ENCODE results near the gene ZNF598. TPM values are rescaled to one million over a fixed set of nuclear protein-coding genes. Genes with fewer than 3 reads are reported as not detected.

The ZNF598 gene
- total RNA-seq, 3 donors from 2014 or later (not counting 1 experiment from before 2014, with no cell fraction given), result 56.1 to 71.6 (median 58.2) TPM

DNA sequence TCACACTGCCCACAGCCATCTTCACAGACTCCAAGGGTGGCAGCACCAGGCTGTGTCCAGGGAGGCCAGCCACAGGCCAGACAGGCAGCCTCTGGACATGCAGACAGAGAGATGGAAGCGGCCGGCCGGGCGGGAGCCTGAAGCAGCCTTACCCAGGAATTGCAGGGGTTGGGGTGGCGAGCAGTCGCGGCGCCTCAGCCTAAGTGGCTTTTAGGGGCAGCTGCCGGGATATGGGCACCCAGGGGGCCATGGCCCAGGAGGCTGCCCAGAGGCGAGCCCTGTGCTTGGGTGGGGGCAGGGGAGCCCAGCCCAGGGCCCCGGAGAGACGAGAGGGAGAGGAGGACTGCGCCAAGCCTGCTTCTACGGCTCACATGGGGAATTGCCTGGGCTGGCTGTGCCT, 15.6 kb upstream of the ZNF598 start:
- intact Hi-C loops (cut with micrococcal nuclease), result loop anchor here (10.0 kb wide), 1 partner anchor 240 kb away; the partner anchor contains the start of gene RNPS1
- Histone ChIP-seq H3K4me3 (ENCODE audit: low read length) (no peak overlapping the region), H3K27ac (ENCODE audit: low read length) (no peak overlapping the region), H3K27me3 (ENCODE audit: control insufficient read depth, insufficient read depth, low read length) (peaks cover 16% of the 10 kb centered on the region), H3K4me1 (ENCODE audit: control insufficient read depth, insufficient read depth, low read length) (peaks cover 34% of the 10 kb centered on the region), H3K36me3 (ENCODE audit: control insufficient read depth, insufficient read depth, low read length) (no peaks in the 10 kb centered on the region), H3K9me3 (ENCODE audit: control insufficient read depth, insufficient read depth, low read length) (no peaks in the 10 kb centered on the region)
- DNase-seq (no peak), ATAC-seq (no peak)
- Mint-ChIP-seq H3K9me3 (no peaks in the 10 kb centered on the region), H3K27me3 (ENCODE audit: low read depth in 2 of 2) (peaks cover 0 to 18% of the 10 kb centered on the region in 2 donors), H3K4me3 (peak overlapping the region; percentile 70), H3K27ac (no peak overlapping the region), H3K4me1 (peaks cover 8 to 21% of the 10 kb centered on the region in 2 donors), H3K36me3 (no peaks in the 10 kb centered on the region)
- TF ChIP-seq, protein P1, sequence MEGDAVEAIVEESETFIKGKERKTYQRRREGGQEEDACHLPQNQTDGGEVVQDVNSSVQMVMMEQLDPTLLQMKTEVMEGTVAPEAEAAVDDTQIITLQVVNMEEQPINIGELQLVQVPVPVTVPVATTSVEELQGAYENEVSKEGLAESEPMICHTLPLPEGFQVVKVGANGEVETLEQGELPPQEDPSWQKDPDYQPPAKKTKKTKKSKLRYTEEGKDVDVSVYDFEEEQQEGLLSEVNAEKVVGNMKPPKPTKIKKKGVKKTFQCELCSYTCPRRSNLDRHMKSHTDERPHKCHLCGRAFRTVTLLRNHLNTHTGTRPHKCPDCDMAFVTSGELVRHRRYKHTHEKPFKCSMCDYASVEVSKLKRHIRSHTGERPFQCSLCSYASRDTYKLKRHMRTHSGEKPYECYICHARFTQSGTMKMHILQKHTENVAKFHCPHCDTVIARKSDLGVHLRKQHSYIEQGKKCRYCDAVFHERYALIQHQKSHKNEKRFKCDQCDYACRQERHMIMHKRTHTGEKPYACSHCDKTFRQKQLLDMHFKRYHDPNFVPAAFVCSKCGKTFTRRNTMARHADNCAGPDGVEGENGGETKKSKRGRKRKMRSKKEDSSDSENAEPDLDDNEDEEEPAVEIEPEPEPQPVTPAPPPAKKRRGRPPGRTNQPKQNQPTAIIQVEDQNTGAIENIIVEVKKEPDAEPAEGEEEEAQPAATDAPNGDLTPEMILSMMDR (IDR thresholded peaks at IDR 0.05), result no peak
- WGBS (ENCODE audit: insufficient coverage), result 95% methylated on average over 14 of the region's 14 CpGs

DNA sequence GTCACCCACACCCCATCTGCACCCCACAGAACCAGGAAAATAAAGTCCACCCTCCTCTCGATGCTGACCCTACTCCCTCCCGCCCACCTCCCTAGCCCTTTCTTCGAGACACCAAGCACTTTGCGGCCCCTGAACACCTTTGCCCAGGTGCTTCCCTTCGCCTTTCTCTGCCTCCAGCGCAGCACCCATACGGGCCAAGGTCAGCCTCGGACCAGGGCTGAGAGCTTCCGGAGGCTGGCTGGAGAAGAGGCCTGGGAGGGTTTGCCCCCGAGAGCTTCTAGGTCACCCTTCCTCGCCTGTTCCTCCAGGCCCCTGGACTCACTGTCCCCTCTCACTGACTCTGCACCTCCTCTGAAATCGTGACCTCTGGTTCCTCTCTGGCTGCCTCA, 14.4 kb upstream of the ZNF598 start:
- DNase-seq, result no peak
- intact Hi-C loops (cut with micrococcal nuclease), result loop anchor here (10.0 kb wide), 1 partner anchor 241 kb away; the partner anchor contains the start of gene RNPS1
- no peaks in the 10 kb centered on the region for H3K9me3 ChIP-seq (ENCODE audit: control insufficient read depth, insufficient read depth, low read length)
- TF ChIP-seq, protein P1 (IDR thresholded peaks at IDR 0.05), result no peak
- ATAC-seq, result no peak
- Mint-ChIP-seq H3K9me3 (no peaks in the 10 kb centered on the region), H3K27ac (peak overlapping the region in 1 of 2 donors; percentile 80), H3K27me3 (ENCODE audit: low read depth in 2 of 2) (peaks cover 0 to 20% of the 10 kb centered on the region in 2 donors), H3K4me1 (peaks cover 8 to 21% of the 10 kb centered on the region in 2 donors), H3K36me3 (no peaks in the 10 kb centered on the region), H3K4me3 (peak overlapping the region; percentile 58)
- H3K4me1 ChIP-seq (ENCODE audit: control insufficient read depth, insufficient read depth, low read length), result peaks cover 40% of the 10 kb centered on the region
- peaks cover 19% of the 10 kb centered on the region for H3K27me3 ChIP-seq (ENCODE audit: control insufficient read depth, insufficient read depth, low read length)
- H3K27ac ChIP-seq (ENCODE audit: low read length), result no peak overlapping the region
- 94% methylated on average over 12 of the region's 12 CpGs for WGBS (ENCODE audit: insufficient coverage)
- H3K36me3 ChIP-seq (ENCODE audit: control insufficient read depth, insufficient read depth, low read length), result no peaks in the 10 kb centered on the region
- no peak overlapping the region for H3K4me3 ChIP-seq (ENCODE audit: low read length)

DNA sequence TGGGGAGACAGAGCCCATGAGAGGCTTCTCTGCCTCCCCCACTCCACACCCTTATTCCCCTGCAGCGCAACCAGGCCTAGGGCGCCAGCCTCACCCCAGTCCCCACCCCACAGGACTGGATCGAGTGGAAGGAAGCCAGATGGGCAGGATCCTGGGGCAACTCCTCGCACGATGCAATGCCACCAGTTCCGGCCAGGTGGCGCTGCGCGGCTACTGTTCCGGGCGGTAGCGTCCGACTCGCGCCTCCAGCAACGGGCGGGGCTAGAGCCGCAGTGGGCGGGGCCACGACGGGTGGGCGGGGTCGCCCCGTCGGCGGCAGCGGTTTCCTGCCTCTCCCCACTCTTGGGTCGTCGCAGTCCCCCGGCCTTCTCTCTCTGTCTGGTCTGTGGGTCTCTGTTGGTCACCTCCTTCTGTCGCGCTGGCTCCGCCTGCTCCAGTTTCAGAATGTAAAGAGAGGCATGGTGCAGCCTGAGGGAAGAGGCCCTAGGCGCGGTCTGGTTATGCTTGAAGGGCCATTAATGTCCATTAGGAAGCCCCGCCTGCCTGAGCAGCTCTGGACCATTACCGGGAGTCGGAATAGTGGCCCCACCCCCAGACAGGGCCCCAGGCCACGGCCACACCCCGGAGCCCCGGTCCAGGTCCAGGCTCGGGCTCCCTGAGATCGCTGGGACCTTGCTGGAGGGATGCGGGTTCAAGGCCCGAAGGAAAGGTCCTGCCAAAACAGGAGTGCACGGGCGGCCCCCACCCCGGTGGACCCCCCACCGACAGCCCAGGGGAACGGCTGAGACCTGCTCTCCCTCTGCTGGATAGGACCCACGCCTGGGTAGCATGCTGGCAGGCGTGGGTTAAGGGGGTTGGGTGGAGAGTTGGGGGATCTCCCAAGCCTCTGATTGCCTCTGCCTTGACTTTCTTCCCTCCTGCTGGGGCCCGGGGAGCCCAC, 13.7 kb upstream of the ZNF598 start:
- no peaks in the 10 kb centered on the region for H3K36me3 ChIP-seq (ENCODE audit: control insufficient read depth, insufficient read depth, low read length)
- peak overlapping the region; percentile 24 for H3K4me3 ChIP-seq (ENCODE audit: low read length)
- Mint-ChIP-seq H3K36me3 (no peaks in the 10 kb centered on the region), H3K27me3 (ENCODE audit: low read depth in 2 of 2) (peaks cover 0 to 24% of the 10 kb centered on the region in 2 donors), H3K4me1 (peaks cover 8 to 21% of the 10 kb centered on the region in 2 donors), H3K9me3 (no peaks in the 10 kb centered on the region), H3K27ac (peak overlapping the region; percentile 73 to 80), H3K4me3 (peak overlapping the region; percentile 80)
- peak; percentile 96 to 97 for DNase-seq
- TF ChIP-seq, protein P1 (IDR thresholded peaks at IDR 0.05), result peak; percentile 93
- H3K9me3 ChIP-seq (ENCODE audit: control insufficient read depth, insufficient read depth, low read length), result no peaks in the 10 kb centered on the region
- H3K27me3 ChIP-seq (ENCODE audit: control insufficient read depth, insufficient read depth, low read length), result peaks cover 19% of the 10 kb centered on the region
- 12% methylated on average over 51 of the region's 53 CpGs for WGBS (ENCODE audit: insufficient coverage)
- peak; percentile 92 to 98 (median 95) for ATAC-seq
- intact Hi-C loops (cut with micrococcal nuclease), result loop anchor here (1.0 to 10.0 kb wide), 4 partner anchors 24 to 241 kb away; partner anchors contain the start of genes NTHL1, RNPS1, TRAF7 and TSC2
- peak overlapping the region; percentile 78 for H3K27ac ChIP-seq (ENCODE audit: low read length)
- peaks cover 40% of the 10 kb centered on the region for H3K4me1 ChIP-seq (ENCODE audit: control insufficient read depth, insufficient read depth, low read length)

Data from natural killer cell (primary cell).